ENCODE measurements around the gene CTSZ. TPM values are rescaled to one million over a fixed set of nuclear protein-coding genes. Genes with fewer than 3 reads are reported as not detected.

CTSZ gene
- total and polyA plus RNA-seq, 9 donors = 36.7 to 301 (median 85.6) TPM

DNA sequence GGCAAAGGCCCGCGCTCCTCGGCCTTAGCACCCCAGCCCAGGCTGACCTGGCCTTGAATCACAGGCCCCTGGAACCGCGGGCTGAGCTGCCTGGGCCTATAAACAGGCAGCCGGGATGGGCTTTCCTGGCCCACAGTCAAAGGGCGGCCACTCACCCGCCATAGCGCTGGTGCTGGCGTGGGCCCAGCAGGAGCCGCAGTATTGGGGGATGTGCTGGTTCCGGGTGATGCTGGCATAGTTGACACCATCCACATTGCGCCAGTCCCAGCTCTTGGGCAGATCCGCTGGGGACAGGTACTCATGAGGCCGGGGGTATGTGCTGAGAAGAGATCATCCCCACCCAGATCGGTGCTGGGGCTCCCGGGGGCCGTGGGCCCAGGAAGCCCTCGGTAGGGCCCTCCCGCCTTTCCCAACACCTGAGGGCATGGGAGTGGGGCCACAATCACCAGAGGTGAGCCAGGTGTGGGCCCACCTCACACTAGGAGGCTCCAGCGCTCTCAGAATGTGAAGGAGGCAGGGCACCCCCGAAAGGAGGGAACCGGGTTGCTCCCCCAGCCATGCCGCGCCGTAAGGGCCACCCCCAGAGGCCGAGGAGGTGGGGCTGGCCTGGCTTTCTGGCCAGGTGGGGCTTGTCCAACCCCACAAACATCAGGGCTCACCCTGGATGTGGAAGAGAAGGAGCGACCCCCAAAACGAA lies 739 bp downstream of the CTSZ start:
- intact Hi-C loops (cut with DNase I) = loop anchor here in 1 of 4 donors (10.0 kb wide), 1 partner anchor 112 kb away; no protein-coding TSS in a partner anchor
- H3K27ac ChIP-seq = peak overlapping the region; percentile 50 to 61
- H3K9me3 ChIP-seq = no peaks in the 10 kb centered on the region
- 28 to 58% (median 29%) methylated on average over 22 to 29 of the region's 29 CpGs for WGBS, 3 donors
- peaks cover 10% of the 10 kb centered on the region for H3K4me1 ChIP-seq (ENCODE audit: insufficient read depth)
- peak in 4 of 5 donors; percentile 33 to 64 (median 58) for DNase-seq
- TF ChIP-seq POLR2A (IDR thresholded peaks at IDR 0.05) (no peak), EP300 (IDR thresholded peaks at IDR 0.05) (no peak)
- TF ChIP-seq, protein P1, sequence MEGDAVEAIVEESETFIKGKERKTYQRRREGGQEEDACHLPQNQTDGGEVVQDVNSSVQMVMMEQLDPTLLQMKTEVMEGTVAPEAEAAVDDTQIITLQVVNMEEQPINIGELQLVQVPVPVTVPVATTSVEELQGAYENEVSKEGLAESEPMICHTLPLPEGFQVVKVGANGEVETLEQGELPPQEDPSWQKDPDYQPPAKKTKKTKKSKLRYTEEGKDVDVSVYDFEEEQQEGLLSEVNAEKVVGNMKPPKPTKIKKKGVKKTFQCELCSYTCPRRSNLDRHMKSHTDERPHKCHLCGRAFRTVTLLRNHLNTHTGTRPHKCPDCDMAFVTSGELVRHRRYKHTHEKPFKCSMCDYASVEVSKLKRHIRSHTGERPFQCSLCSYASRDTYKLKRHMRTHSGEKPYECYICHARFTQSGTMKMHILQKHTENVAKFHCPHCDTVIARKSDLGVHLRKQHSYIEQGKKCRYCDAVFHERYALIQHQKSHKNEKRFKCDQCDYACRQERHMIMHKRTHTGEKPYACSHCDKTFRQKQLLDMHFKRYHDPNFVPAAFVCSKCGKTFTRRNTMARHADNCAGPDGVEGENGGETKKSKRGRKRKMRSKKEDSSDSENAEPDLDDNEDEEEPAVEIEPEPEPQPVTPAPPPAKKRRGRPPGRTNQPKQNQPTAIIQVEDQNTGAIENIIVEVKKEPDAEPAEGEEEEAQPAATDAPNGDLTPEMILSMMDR (IDR thresholded peaks at IDR 0.05) = no peak
- H3K36me3 ChIP-seq = no peaks in the 10 kb centered on the region
- peak overlapping the region; percentile 53 for H3K4me3 ChIP-seq
- no peaks in the 10 kb centered on the region for H3K27me3 ChIP-seq

GRCh38 chr20:59005523-59006166 lies 1.4 kb downstream of the CTSZ start:
- intact Hi-C loops (cut with DNase I) = loop anchor here in 1 of 4 donors (10.0 kb wide), 1 partner anchor 111 kb away; no protein-coding TSS in a partner anchor
- Histone ChIP-seq H3K36me3 (no peaks in the 10 kb centered on the region), H3K4me1 (ENCODE audit: insufficient read depth) (peaks cover 10% of the 10 kb centered on the region), H3K27me3 (no peaks in the 10 kb centered on the region), H3K27ac (peak overlapping the region in 1 of 2 donors; percentile 61), H3K4me3 (peak overlapping the region; percentile 53), H3K9me3 (no peaks in the 10 kb centered on the region)
- no peak for DNase-seq
- WGBS, 3 donors = 77 to 86% (median 85%) methylated on average over 3 of the region's 3 CpGs
- TF ChIP-seq EP300 (IDR thresholded peaks at IDR 0.05) (no peak), POLR2A (IDR thresholded peaks at IDR 0.05) (no peak)
- TF ChIP-seq, protein P1 (IDR thresholded peaks at IDR 0.05) = no peak

GRCh38 chr20:59004763-59005522 lies 2.1 kb downstream of the CTSZ start:
- Histone ChIP-seq H3K27me3 (no peaks in the 10 kb centered on the region), H3K4me1 (ENCODE audit: insufficient read depth) (peaks cover 10% of the 10 kb centered on the region), H3K4me3 (no peak overlapping the region), H3K36me3 (no peaks in the 10 kb centered on the region), H3K27ac (no peak overlapping the region), H3K9me3 (no peaks in the 10 kb centered on the region)
- no peak for DNase-seq
- TF ChIP-seq, protein P1 (IDR thresholded peaks at IDR 0.05) = no peak
- TF ChIP-seq EP300 (IDR thresholded peaks at IDR 0.05) = no peak
- no peak for TF ChIP-seq POLR2A (IDR thresholded peaks at IDR 0.05)
- intact Hi-C loops (cut with DNase I) = loop anchor here in 1 of 4 donors (10.0 kb wide), 1 partner anchor 110 kb away; no protein-coding TSS in a partner anchor
- 65 to 71% (median 70%) methylated on average over 17 of the region's 17 CpGs for WGBS, 3 donors

GRCh38 chr20:59004493-59004762 lies 2.6 kb downstream of the CTSZ start:
- intact Hi-C loops (cut with DNase I) = loop anchor here in 1 of 4 donors (10.0 kb wide), 1 partner anchor 110 kb away; no protein-coding TSS in a partner anchor
- H3K9me3 ChIP-seq = no peaks in the 10 kb centered on the region
- TF ChIP-seq EP300 (IDR thresholded peaks at IDR 0.05) (no peak), POLR2A (IDR thresholded peaks at IDR 0.05) (no peak)
- TF ChIP-seq, protein P1 (IDR thresholded peaks at IDR 0.05) = no peak
- DNase-seq = no peak
- H3K4me3 ChIP-seq = no peak overlapping the region
- peaks cover 10% of the 10 kb centered on the region for H3K4me1 ChIP-seq (ENCODE audit: insufficient read depth)
- no peak overlapping the region for H3K27ac ChIP-seq
- 67 to 76% (median 74%) methylated on average over 4 of the region's 4 CpGs for WGBS, 3 donors
- no peaks in the 10 kb centered on the region for H3K36me3 ChIP-seq
- no peaks in the 10 kb centered on the region for H3K27me3 ChIP-seq
